ENCODE data around the gene FGF22.

Gene FGF22

DNA sequence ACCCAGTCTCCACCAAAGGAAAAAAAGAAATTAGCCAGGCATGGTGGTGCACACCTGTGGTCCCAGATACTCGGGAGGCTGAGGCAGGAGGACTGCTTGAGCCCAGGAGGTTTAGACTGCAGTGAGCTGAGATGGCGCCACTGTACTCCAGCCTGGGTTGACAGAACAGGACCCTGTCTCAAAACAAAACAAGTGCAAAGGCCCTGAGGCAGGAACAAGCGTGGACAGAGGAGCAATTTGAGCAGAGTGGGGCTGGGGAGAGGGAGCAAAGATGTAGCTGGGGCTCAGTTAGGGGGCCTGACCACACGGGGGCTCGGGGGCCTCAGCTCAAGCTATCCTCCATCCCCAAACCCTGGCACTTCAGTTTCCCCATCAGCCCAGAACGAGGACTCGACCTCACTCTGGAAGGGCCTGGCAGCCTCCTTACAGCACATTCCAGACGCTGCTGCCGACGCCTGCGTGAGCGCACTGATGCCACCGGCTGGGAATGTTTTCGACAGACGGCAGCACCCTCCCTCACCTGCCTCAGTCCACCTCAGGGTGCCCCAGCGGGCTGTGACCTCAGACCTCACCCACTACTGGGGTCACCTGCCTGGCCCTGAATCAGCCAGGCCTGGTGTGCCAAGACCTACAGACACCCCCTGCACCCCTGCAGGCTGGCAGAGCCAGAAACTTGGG, 4.6 kb upstream of the FGF22 start:
- peaks cover 37% of the 10 kb centered on the region for H3K36me3 Mint-ChIP-seq (ENCODE audit: low read depth)
- intact Hi-C loops (cut with micrococcal nuclease): no loop called here
- no peak overlapping the region for H3K4me3 Mint-ChIP-seq
- no peaks in the 10 kb centered on the region for H3K9me3 Mint-ChIP-seq
- H3K4me1 Mint-ChIP-seq (ENCODE audit: low read depth): peaks cover 44% of the 10 kb centered on the region
- H3K27ac Mint-ChIP-seq: peak overlapping the region; percentile 55
- H3K27me3 Mint-ChIP-seq: peaks cover 35% of the 10 kb centered on the region

DNA sequence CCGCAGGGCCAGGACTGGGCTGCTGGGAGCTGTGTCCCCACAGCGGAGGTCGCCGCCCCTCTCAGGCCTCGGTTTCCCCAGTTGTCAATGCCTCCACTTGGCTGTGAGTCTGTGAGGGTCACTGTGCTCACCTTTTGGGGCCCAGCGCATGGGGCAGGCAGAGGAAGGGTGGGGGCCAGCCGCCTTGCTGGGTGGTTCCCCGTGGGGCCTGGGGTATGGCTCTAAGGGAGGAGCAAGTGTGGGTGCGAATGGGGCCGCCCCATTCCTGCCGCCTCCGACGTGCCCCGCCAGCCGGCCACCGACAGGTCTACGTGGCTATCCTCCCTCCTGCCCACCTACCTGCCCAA, 800 bp upstream of the FGF22 start:
- H3K4me1 Mint-ChIP-seq (ENCODE audit: low read depth): peaks cover 19% of the 10 kb centered on the region
- peak overlapping the region; percentile 69 for H3K27ac Mint-ChIP-seq
- no peaks in the 10 kb centered on the region for H3K9me3 Mint-ChIP-seq
- H3K27me3 Mint-ChIP-seq: peaks cover 45% of the 10 kb centered on the region
- no peak overlapping the region for H3K4me3 Mint-ChIP-seq
- peaks cover 5% of the 10 kb centered on the region for H3K36me3 Mint-ChIP-seq (ENCODE audit: low read depth)
- intact Hi-C loops (cut with micrococcal nuclease): no loop called here

DNA sequence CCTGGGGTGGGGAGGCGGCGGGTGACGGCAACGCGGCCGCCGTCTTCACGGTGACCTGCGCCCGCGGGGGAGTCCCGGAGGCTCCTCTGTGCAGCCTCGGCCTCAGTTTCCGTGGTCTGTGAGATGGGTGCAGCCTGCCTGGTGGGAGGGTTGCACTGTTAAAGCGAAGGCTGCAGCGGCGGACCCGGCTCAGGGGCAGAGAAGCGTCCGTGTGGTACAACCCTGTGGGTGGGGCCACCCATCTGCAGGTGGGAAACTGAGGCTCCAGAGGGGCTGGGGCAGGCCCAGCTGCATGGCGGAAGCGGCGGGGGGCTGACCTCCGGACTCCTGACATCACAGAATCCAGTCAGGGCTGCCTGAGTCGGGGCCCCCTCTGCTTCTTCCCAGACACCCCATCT, 481 bp downstream of the FGF22 start:
- Mint-ChIP-seq H3K4me3 (peak overlapping the region; percentile 65), H3K9me3 (no peaks in the 10 kb centered on the region), H3K36me3 (ENCODE audit: low read depth) (peaks cover 17% of the 10 kb centered on the region), H3K4me1 (ENCODE audit: low read depth) (peaks cover 13% of the 10 kb centered on the region), H3K27me3 (peaks cover 45% of the 10 kb centered on the region), H3K27ac (no peak overlapping the region)
- intact Hi-C loops (cut with micrococcal nuclease): no loop called here

DNA sequence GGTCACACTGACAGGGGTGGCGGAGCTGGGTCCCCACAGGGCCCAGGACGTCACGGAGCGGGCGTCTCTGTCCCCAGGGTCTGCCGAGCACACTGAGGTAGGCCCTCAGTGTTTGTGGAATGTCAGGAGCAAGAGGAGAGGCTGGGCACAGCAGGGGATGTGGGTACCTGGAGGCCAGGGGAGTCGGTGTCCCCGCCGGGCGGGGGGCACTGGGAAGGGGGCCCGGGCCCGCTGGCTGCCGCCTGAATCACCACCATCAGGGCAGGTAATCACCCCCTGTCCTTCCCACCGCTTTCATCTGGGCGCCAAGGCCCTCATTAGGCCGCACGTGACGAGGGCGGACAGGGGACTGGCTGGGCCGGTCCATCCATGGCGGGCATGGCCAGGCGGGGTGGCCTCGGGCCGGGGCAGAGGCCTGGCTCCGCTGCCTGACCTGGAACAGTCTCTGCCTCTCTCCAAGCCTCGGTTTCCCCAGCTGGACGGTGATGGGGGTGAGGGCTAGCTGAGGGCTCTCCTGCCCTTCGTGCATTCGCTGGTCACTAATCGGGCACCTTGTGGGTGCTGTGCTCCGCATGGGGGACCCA, 1.0 kb downstream of the FGF22 start:
- no peak overlapping the region for H3K27ac Mint-ChIP-seq

DNA sequence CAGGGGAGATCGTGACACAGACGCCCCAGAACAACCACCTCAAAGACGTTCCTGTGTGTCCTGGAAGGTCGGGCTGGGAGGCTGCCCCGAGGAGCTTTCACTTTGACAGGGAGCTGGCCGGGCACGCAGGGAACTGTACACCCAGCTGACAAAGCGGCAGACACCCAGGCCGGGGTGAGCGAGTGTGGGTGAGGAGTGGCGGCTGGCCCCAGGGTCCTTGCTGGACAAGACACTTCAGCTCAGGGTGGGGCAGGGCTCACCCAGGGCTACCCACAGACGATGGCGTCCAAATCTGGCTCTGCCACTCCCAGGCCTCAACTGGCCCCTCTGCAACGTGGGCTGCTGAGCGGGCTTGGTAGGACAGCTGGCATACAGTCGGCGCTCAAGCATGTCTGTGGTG, 2.0 kb downstream of the FGF22 start:
- Mint-ChIP-seq H3K27ac (no peak overlapping the region), H3K4me1 (ENCODE audit: low read depth) (peaks cover 13% of the 10 kb centered on the region), H3K27me3 (peaks cover 42% of the 10 kb centered on the region), H3K36me3 (ENCODE audit: low read depth) (peaks cover 33% of the 10 kb centered on the region), H3K9me3 (no peaks in the 10 kb centered on the region), H3K4me3 (no peak overlapping the region)
- intact Hi-C loops (cut with micrococcal nuclease): no loop called here

More for the DNA sequence above, 1.0 kb downstream of the FGF22 start:
- H3K9me3 Mint-ChIP-seq: no peaks in the 10 kb centered on the region
- no peak overlapping the region for H3K4me3 Mint-ChIP-seq
- H3K27me3 Mint-ChIP-seq: peaks cover 43% of the 10 kb centered on the region
- H3K36me3 Mint-ChIP-seq (ENCODE audit: low read depth): peaks cover 23% of the 10 kb centered on the region
- H3K4me1 Mint-ChIP-seq (ENCODE audit: low read depth): peaks cover 13% of the 10 kb centered on the region
- intact Hi-C loops (cut with micrococcal nuclease): no loop called here

DNA sequence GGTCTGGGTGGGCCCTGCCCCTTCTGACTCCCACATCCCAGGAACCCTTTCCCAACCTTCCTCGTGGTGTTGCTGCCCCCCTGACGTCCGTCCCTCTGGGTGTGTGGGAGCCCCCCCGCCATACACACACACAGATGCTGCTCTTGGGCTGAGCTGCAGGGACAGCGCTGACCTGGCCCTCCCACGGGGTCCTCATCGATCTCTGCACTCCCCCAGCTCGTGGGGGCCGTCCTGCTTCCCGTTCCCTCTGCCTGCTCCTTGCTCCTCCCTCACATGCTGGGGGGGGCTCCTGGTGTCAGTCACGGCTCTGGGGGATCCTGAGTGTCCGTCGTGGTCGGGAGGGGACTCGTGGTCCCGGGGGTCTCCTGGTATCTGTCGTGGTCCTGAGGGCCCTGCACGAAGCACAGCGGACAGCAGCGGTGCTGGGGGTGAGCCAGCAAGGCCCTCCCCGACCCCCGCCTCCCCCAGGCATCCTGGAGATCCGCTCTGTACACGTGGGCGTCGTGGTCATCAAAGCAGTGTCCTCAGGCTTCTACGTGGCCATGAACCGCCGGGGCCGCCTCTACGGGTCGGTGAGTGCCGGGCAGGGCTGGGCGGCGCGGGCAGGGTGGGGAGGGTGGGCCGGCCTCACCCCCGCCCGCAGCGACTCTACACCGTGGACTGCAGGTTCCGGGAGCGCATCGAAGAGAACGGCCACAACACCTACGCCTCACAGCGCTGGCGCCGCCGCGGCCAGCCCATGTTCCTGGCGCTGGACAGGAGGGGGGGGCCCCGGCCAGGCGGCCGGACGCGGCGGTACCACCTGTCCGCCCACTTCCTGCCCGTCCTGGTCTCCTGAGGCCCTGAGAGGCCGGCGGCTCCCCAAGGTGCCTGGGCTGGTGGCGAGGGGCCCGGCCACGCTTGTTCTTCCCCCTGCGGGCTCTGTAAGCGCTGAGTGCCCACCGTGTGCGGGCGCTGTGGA, 3.4 kb downstream of the FGF22 start:
- Mint-ChIP-seq H3K27ac (no peak overlapping the region), H3K9me3 (no peaks in the 10 kb centered on the region), H3K4me1 (ENCODE audit: low read depth) (peaks cover 13% of the 10 kb centered on the region), H3K36me3 (ENCODE audit: low read depth) (peaks cover 46% of the 10 kb centered on the region), H3K4me3 (no peak overlapping the region), H3K27me3 (peaks cover 29% of the 10 kb centered on the region)
- intact Hi-C loops (cut with micrococcal nuclease): no loop called here

DNA sequence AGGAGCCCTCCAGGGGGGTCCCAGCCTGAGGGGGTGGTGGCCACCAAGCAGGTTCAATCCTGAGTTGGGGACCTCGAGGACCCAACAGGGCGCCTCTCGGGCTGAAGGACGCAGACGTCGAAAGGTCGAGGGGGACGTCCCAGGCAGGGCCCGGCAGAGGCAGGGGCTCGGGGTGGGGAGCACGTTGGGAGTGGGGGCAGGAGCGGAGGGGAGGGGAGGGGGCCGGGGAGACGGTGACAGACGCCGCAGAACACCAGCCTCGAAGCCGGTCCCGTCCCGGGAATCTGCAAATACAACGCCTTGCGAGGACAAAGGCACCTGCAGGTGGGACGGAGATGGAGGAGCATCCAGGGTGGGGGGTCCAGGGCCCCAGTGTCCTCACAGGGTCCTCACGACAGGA, 4.1 kb downstream of the FGF22 start:
- intact Hi-C loops (cut with micrococcal nuclease): no loop called here
- H3K4me3 Mint-ChIP-seq: no peak overlapping the region
- H3K27ac Mint-ChIP-seq: no peak overlapping the region
- no peaks in the 10 kb centered on the region for H3K9me3 Mint-ChIP-seq
- H3K27me3 Mint-ChIP-seq: peaks cover 22% of the 10 kb centered on the region
- peaks cover 53% of the 10 kb centered on the region for H3K36me3 Mint-ChIP-seq (ENCODE audit: low read depth)
- peaks cover 13% of the 10 kb centered on the region for H3K4me1 Mint-ChIP-seq (ENCODE audit: low read depth)

DNA sequence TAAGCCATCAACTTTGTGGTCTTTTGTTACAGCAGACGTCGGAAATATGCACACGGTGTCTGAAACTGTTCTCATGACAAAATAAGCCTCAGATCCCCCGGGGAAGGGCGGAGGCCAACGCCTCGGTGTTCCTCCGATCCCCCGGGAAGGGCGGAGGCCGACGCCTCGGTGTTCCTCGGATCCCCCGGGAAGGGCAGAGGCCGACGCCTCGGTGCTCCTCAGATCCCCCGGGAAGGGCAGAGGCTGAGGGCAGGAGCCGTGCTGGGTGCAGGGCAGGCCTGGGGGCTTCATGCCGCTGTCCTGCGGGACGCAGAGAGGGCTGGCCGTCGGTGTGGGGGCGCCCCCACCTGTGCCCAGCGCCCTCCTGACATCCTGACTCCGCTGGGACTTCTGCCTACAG, 4.7 kb downstream of the FGF22 start:
- Mint-ChIP-seq H3K27ac (no peak overlapping the region), H3K4me3 (no peak overlapping the region), H3K27me3 (peaks cover 16% of the 10 kb centered on the region)

DNA sequence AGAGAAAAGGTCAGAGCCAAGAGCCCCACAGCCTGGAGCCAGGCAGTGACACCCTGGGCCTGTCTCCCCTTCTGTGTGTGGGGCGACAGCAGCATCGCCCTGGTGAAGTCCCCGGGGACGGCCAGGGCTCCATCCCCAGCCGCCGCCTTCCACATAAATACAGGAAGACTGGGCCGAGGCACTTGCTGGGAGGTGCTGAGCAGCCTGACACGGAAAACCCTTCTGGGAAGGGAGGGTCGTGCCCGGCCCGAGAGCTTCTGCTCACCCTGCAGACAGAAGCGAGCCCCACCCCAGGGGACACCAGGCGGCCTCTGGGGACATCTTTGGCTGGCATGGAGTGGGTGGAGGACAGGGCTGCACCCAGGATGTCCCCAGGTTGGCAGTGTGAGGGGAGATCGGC, 5.1 kb downstream of the FGF22 start:
- Mint-ChIP-seq H3K27me3 (peaks cover 14% of the 10 kb centered on the region), H3K27ac (no peak overlapping the region), H3K4me1 (ENCODE audit: low read depth) (peaks cover 5% of the 10 kb centered on the region), H3K4me3 (no peak overlapping the region), H3K9me3 (no peaks in the 10 kb centered on the region), H3K36me3 (ENCODE audit: low read depth) (peaks cover 64% of the 10 kb centered on the region)
- intact Hi-C loops (cut with micrococcal nuclease): no loop called here

More for the DNA sequence above, 4.7 kb downstream of the FGF22 start:
- Mint-ChIP-seq H3K4me1 (ENCODE audit: low read depth) (peaks cover 9% of the 10 kb centered on the region), H3K36me3 (ENCODE audit: low read depth) (peaks cover 59% of the 10 kb centered on the region), H3K9me3 (no peaks in the 10 kb centered on the region)
- intact Hi-C loops (cut with micrococcal nuclease): no loop called here

DNA sequence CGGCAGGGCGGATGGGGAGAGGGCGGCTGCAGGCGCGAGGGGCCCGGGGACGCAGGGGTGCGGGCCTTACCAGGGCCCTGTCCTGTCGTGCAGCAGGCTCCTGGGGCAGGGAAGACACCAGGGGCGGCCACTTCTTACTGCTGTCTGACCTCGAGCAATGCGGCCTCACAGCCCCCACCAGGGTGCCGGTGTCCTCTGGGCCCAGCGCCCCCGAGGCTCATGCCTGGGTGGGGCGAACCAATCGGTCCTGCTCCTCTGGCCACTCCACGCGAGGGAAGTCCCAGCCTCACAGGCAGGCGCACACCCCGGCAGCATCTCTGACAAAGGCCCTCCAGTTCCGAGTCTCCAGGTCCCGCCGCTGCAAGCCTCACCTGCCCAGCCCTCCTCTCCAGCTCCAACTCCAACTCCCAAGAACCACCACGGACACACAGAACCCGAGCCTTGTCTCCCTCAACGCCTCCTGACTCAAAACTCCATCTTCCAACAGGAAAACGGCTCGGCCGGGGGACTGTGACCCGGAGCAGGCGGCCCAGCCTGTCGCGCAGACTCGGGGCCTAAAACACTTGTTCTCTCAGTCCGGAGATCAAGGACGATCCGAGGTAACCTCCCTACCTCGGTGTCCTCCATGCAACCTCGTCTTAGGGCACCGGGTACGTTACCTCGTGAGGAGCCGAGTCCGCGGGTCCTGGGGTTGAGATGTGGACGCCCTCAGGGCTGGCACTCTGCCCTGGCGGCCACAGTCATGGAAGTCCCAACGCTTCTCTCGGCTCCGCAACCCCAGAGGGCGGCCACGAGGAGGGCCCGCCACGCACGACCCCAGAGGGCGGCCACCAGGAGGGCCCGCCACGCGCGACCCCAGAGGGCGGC, 6.5 kb downstream of the FGF22 start:
- intact Hi-C loops (cut with micrococcal nuclease): no loop called here
- Mint-ChIP-seq H3K27me3 (peaks cover 4% of the 10 kb centered on the region), H3K36me3 (ENCODE audit: low read depth) (peaks cover 77% of the 10 kb centered on the region), H3K27ac (no peak overlapping the region), H3K4me3 (no peak overlapping the region), H3K4me1 (ENCODE audit: low read depth) (no peaks in the 10 kb centered on the region), H3K9me3 (no peaks in the 10 kb centered on the region)

DNA sequence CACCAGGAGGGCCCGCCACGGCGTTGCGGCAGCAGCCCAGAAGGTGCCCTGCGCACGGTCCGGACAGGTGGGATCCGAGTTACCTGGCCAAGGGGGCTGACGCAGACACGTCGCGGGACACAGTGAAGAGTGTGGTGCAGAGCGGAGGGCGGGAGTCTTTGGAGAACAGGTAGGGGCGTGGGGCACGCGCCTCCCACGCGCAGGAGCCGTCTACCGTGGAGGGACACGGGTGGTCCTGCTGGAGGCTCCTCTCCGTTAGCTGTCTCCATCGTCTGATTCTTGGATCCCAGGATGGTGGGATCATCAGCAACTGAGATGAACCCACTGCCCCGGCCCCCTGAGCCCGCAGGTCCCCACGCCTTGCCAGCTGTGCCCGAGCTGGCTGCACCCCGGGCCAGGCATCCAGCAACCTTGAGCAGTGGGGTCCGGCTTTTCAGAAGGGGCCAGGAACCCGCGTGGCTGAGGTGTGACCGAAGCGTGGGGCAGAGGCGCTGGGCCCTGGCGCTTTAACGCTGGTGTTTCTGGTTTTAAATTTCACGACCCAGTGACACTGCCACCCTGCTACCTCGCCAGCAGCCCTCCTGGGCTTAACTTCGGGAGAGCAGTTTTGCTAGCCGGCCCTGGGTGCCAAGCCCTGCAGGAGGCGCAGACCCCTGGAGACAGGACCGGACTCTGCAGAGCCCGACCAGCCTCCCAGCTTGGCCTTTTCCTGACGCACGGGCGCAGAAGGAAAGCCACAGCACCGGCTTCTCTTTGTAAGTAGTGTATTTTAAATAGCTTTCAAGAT, 7.3 kb downstream of the FGF22 start:
- no peaks in the 10 kb centered on the region for H3K9me3 Mint-ChIP-seq
- no peaks in the 10 kb centered on the region for H3K4me1 Mint-ChIP-seq (ENCODE audit: low read depth)
- intact Hi-C loops (cut with micrococcal nuclease): no loop called here
- no peak overlapping the region for H3K4me3 Mint-ChIP-seq
- H3K27me3 Mint-ChIP-seq: no peaks in the 10 kb centered on the region
- H3K36me3 Mint-ChIP-seq (ENCODE audit: low read depth): peaks cover 85% of the 10 kb centered on the region
- H3K27ac Mint-ChIP-seq: no peak overlapping the region

DNA sequence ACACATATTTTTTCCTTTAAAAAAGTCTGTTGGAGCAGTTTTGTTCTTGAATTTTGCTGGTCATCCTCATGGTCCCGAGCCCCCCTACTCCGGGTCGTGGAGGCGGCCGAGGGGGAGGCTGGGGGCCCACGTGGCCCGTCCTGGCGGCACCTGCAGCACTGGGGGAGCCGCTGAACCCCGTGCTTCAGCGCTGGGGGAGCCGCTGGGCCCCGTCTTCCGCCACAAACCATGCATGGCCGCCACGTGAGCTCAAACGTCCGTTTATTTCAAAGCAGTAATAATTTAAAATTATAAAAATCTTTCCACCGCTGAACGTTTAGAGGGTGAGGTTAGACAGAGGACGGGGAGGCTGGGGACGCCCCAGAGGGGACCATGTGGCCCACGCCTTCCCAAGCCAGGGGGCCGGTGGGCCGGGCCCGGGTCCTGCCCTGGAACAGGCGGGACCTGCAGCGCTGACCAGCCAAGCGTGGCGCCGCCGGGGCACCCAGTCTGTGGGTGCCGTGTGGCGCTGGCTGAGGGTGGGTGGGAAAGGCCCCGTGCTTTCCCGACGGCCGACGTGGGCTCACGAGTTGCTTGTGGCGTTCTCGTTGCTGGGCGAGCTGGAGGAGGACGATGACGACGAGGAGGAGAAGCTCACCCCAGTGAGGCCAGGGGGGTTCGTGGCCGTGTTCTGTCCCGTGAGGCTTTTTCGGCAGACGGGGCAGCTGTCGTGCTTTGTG, 8.0 kb downstream of the FGF22 start:
- no peak overlapping the region for H3K4me3 Mint-ChIP-seq
- no peaks in the 10 kb centered on the region for H3K9me3 Mint-ChIP-seq
- H3K27me3 Mint-ChIP-seq: no peaks in the 10 kb centered on the region
- H3K27ac Mint-ChIP-seq: no peak overlapping the region
- no peaks in the 10 kb centered on the region for H3K4me1 Mint-ChIP-seq (ENCODE audit: low read depth)
- intact Hi-C loops (cut with micrococcal nuclease): no loop called here
- H3K36me3 Mint-ChIP-seq (ENCODE audit: low read depth): peaks cover 93% of the 10 kb centered on the region

All from dendritic cell treated with granulocyte-macrophage colony-stimulating factor and Interleukin-4, amounts not matched to agents 40 ng/mL and 50 ng/mL, for 4 days (primary cell).